Right lobe of liver (tissue), 6 donors: Measurements from ENCODE around the gene LRRC3. TPM values are rescaled to one million over a fixed set of nuclear protein-coding genes. Genes with fewer than 3 reads are reported as not detected.

Source experiments
- ATAC-seq, 4 donors: fragments of 200-7000 bp; cut with Tn5 transposase; one replicate each; pipeline ENCODE4 v1.9.1; 2020; ENCODE audit warnings: mild to moderate bottlenecking in 4 of 4, moderate library complexity in 4 of 4
- DNase-seq, 3 donors: peaks; one replicate each; pipeline ENCODE4 v3.0.0-alpha.2; 2020
- H3K27ac ChIP-seq, 3 donors: fragments of 200-600 bp; one replicate each; pipeline ENCODE4 v1.8.0; 2022
- H3K27me3 ChIP-seq, 2 donors: fragments of 200-600 bp; one replicate each; pipeline ENCODE4 v1.8.0; 2022
- H3K36me3 ChIP-seq, 4 donors: fragments of 200-600 bp; sonication (generic) in 1 of 4; one replicate each; pipeline versions ENCODE4 v1.5.1 to v1.8.0; 2017 to 2022; ENCODE audit warnings: control low read depth in 1 of 4
- H3K4me1 ChIP-seq, 4 donors: fragments of 200-600 bp; sonication (generic) in 1 of 4; one replicate each; pipeline versions ENCODE4 v1.5.1 to v1.8.0; 2017 to 2022; ENCODE audit warnings: control low read depth in 1 of 4
- H3K4me3 ChIP-seq, 3 donors: fragments of 200-600 bp; one replicate each; pipeline ENCODE4 v1.8.0; 2022
- H3K9me3 ChIP-seq, 4 donors: fragments of 200-600 bp; sonication (generic) in 1 of 4; one replicate each; pipeline versions ENCODE4 v1.5.1 to v1.8.0; 2017 to 2022; ENCODE audit warnings: control low read depth in 1 of 4
- CTCF ChIP-seq, 4 donors: fragments of 200-600 bp in 3 of 4; fragments of 450-650 bp in 1 of 4; IDR thresholded peaks; one replicate each; pipeline versions ENCODE4 v1.5.1 to v1.8.0; 2016 to 2022; ENCODE audit warnings: antibody characterized with exemption in 4 of 4, mild to moderate bottlenecking in 2 of 4
- POLR2A ChIP-seq: fragments of 450-650 bp; IDR thresholded peaks from one replicate; pipeline ENCODE4 v1.6.1; 2017; ENCODE audit warnings: antibody characterized with exemption, mild to moderate bottlenecking
- WGBS: methylation state at CpG from one replicate; pipeline ENCODE4 v1.1.6; 2018; ENCODE audit warnings: low coverage, low lambda C conversion rate; ENCODE audit not compliant: insufficient coverage; ENCODE audit errors: missing lambda C conversion rate; 5-methylcytosine and 5-hydroxymethylcytosine counted together
- intact Hi-C, 2 donors: fragments of 100-400 bp; cut with DNase I; formaldehyde crosslinking; loops; one replicate each; pipeline versions ENCODE4 v1.11.2 to v1.14.1; 2022
- total RNA-seq, 6 experiments: library from RNA; depleted of rRNA in 2 of 6; stranded (reverse); fragments of >200 nt in 2 of 6; fragmentation: NEBNext Ultra II Directional in 3 of 6; extraction: Animal tissue kit (Norgen Biotek cat#: 25700) in 3 of 6; gene quantifications; one replicate each; pipeline versions ENCODE4 v1.1.0 to v1.2.4, GENCODE V29; 2016 to 2023
- donor health status: DM: no; HTN: yes; CAD: no.
- donor health status: DM: no; HTN: no; CAD: no.
- donor health status: DM: no; HTN: no; CAD: no.
- donor health status: DM: no; HTN: yes; CAD: no.
- donor health status: DM: no; HTN: yes; CAD: no.

Gene LRRC3
- total RNA-seq, 6 experiments from 2014 or later, result 7.5 to 19.3 (median 13.9) TPM

- Histone ChIP-seq H3K4me3 (no peak overlapping the region), H3K36me3 (no peaks in the 10 kb centered on the region), H3K27ac (no peak overlapping the region), H3K9me3 (no peaks in the 10 kb centered on the region), H3K4me1 (no peaks in the 10 kb centered on the region), H3K27me3 (no peaks in the 10 kb centered on the region)
- DNase-seq (peak in 1 of 3 donors; percentile 17), ATAC-seq (no peak)
- intact Hi-C loops, result no loop called here
- TF ChIP-seq CTCF (IDR thresholded peaks at IDR 0.05) (no peak), POLR2A (no peak)
- 58% methylated on average over 20 of the region's 27 CpGs for WGBS
Measured at GRCh38 chr21:44496564-44497550, 41.5 kb downstream of the LRRC3 start.

GRCh38 chr21:44497703-44498126, 42.4 kb downstream of the LRRC3 start:
- H3K4me1 ChIP-seq, result no peaks in the 10 kb centered on the region
- H3K4me3 ChIP-seq, result no peak overlapping the region
- no peak overlapping the region for H3K27ac ChIP-seq
- TF ChIP-seq POLR2A (no peak), CTCF (IDR thresholded peaks at IDR 0.05) (no peak)
- H3K27me3 ChIP-seq, result no peaks in the 10 kb centered on the region
- no peaks in the 10 kb centered on the region for H3K36me3 ChIP-seq
- WGBS, result 48% methylated on average over 6 of the region's 6 CpGs
- ATAC-seq (no peak), DNase-seq (peak in 1 of 3 donors; percentile 4)
- intact Hi-C loops, result no loop called here
- H3K9me3 ChIP-seq, result no peaks in the 10 kb centered on the region

GRCh38 chr21:44498280-44499210, 43.2 kb downstream of the LRRC3 start:
- TF ChIP-seq CTCF (IDR thresholded peaks at IDR 0.05) (no peak), POLR2A (no peak)
- Histone ChIP-seq H3K27ac (no peak overlapping the region), H3K4me3 (no peak overlapping the region), H3K27me3 (no peaks in the 10 kb centered on the region), H3K9me3 (no peaks in the 10 kb centered on the region), H3K36me3 (no peaks in the 10 kb centered on the region), H3K4me1 (no peaks in the 10 kb centered on the region)
- 62% methylated on average over 20 of the region's 27 CpGs for WGBS
- DNase-seq, result peak in 1 of 3 donors; percentile 17
- intact Hi-C loops, result no loop called here
- ATAC-seq, result no peak

GRCh38 chr21:44499211-44499560, 43.9 kb downstream of the LRRC3 start:
- TF ChIP-seq CTCF (IDR thresholded peaks at IDR 0.05) (no peak), POLR2A (no peak)
- H3K27me3 ChIP-seq, result no peaks in the 10 kb centered on the region
- ATAC-seq, result no peak

More at GRCh38 chr21:44499211-44499560, 43.9 kb downstream of the LRRC3 start:
- DNase-seq, result peak in 1 of 3 donors; percentile 25
- H3K27ac ChIP-seq, result no peak overlapping the region
- no peaks in the 10 kb centered on the region for H3K36me3 ChIP-seq
- intact Hi-C loops, result no loop called here
- no peak overlapping the region for H3K4me3 ChIP-seq
- H3K4me1 ChIP-seq, result no peaks in the 10 kb centered on the region
- H3K9me3 ChIP-seq, result no peaks in the 10 kb centered on the region
- 80% methylated on average over 6 of the region's 18 CpGs for WGBS
